ENCODE results near the gene MX1. TPM values are rescaled to one million over a fixed set of nuclear protein-coding genes. Genes with fewer than 3 reads are reported as not detected.
"Not testable (repeated sequence)": the region's sequence is repeated elsewhere in the genome, so short reads cannot be mapped to it uniquely, and the experiment has no call there.

MX1 gene
- total RNA-seq, 1 experiment from 2014 or later: 1.2 TPM

GRCh38 chr21:41418956-41419680 lies 6.9 kb upstream of the MX1 start:
- Histone ChIP-seq H3K36me3 (ENCODE audit: insufficient read depth, low read length, poor library complexity, severe bottlenecking) (no peaks in the 10 kb centered on the region), H3K27ac (ENCODE audit: low read depth, low read length, poor library complexity, severe bottlenecking) (no peak overlapping the region), H3K4me3 (ENCODE audit: low read depth, low read length, poor library complexity, severe bottlenecking) (no peak overlapping the region), H3K4me1 (ENCODE audit: insufficient read depth, low read length, poor library complexity, severe bottlenecking) (no peaks in the 10 kb centered on the region), H3K9me3 (ENCODE audit: low read depth, low read length, poor library complexity, severe bottlenecking) (no peaks in the 10 kb centered on the region), H3K27me3 (replicated peaks; ENCODE audit: insufficient read depth, low read depth, low read length, poor library complexity) (no peaks in the 10 kb centered on the region)
- ChIA-PET POLR2A (ENCODE audit: low non-redundant PET) (no interaction called here), CTCF (no interaction called here)
- DNase-seq (ENCODE audit: low spot score): no peak
- no TSS peak for BruUV-seq (replicated peaks)
- intact Hi-C loops (cut with micrococcal nuclease; ENCODE audit: unreplicated experiment): no loop called here
- TF ChIP-seq, protein P1, sequence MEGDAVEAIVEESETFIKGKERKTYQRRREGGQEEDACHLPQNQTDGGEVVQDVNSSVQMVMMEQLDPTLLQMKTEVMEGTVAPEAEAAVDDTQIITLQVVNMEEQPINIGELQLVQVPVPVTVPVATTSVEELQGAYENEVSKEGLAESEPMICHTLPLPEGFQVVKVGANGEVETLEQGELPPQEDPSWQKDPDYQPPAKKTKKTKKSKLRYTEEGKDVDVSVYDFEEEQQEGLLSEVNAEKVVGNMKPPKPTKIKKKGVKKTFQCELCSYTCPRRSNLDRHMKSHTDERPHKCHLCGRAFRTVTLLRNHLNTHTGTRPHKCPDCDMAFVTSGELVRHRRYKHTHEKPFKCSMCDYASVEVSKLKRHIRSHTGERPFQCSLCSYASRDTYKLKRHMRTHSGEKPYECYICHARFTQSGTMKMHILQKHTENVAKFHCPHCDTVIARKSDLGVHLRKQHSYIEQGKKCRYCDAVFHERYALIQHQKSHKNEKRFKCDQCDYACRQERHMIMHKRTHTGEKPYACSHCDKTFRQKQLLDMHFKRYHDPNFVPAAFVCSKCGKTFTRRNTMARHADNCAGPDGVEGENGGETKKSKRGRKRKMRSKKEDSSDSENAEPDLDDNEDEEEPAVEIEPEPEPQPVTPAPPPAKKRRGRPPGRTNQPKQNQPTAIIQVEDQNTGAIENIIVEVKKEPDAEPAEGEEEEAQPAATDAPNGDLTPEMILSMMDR (conservative IDR thresholded peaks at IDR 0.05; ENCODE audit: low read depth, low read length): no peak
- TF ChIP-seq EZH2 (IDR thresholded peaks at IDR 0.05; ENCODE audit: borderline replicate concordance, low read depth, low read length, poor library complexity, severe bottlenecking): no peak

GRCh38 chr21:41419921-41420862 lies 5.8 kb upstream of the MX1 start:
- Histone ChIP-seq H3K4me3 (ENCODE audit: low read depth, low read length, poor library complexity, severe bottlenecking) (peak overlapping the region; percentile 63), H3K36me3 (ENCODE audit: insufficient read depth, low read length, poor library complexity, severe bottlenecking) (no peaks in the 10 kb centered on the region), H3K4me1 (ENCODE audit: insufficient read depth, low read length, poor library complexity, severe bottlenecking) (no peaks in the 10 kb centered on the region), H3K27me3 (replicated peaks; ENCODE audit: insufficient read depth, low read depth, low read length, poor library complexity) (no peaks in the 10 kb centered on the region), H3K27ac (ENCODE audit: low read depth, low read length, poor library complexity, severe bottlenecking) (no peak overlapping the region), H3K9me3 (ENCODE audit: low read depth, low read length, poor library complexity, severe bottlenecking) (no peaks in the 10 kb centered on the region)
- ChIA-PET CTCF (no interaction called here), POLR2A (ENCODE audit: low non-redundant PET) (no interaction called here)
- peak; percentile 75 for DNase-seq (ENCODE audit: low spot score)
- TF ChIP-seq, protein P1 (conservative IDR thresholded peaks at IDR 0.05; ENCODE audit: low read depth, low read length): no peak
- no peak for TF ChIP-seq EZH2 (IDR thresholded peaks at IDR 0.05; ENCODE audit: borderline replicate concordance, low read depth, low read length, poor library complexity, severe bottlenecking)
- no TSS peak for BruUV-seq (replicated peaks)
- intact Hi-C loops (cut with micrococcal nuclease; ENCODE audit: unreplicated experiment): no loop called here

- H3K9me3 ChIP-seq (ENCODE audit: low read depth, low read length, poor library complexity, severe bottlenecking); H3K27me3 ChIP-seq (replicated peaks; ENCODE audit: insufficient read depth, low read depth, low read length, poor library complexity); BruUV-seq (replicated peaks); CTCF ChIA-PET; POLR2A ChIA-PET (ENCODE audit: low non-redundant PET); intact Hi-C loops (cut with micrococcal nuclease; ENCODE audit: unreplicated experiment); H3K36me3 ChIP-seq (ENCODE audit: insufficient read depth, low read length, poor library complexity, severe bottlenecking); H3K27ac ChIP-seq (ENCODE audit: low read depth, low read length, poor library complexity, severe bottlenecking); DNase-seq (ENCODE audit: low spot score); H3K4me1 ChIP-seq (ENCODE audit: insufficient read depth, low read length, poor library complexity, severe bottlenecking): not testable (repeated sequence)
- H3K4me3 ChIP-seq (ENCODE audit: low read depth, low read length, poor library complexity, severe bottlenecking): peak overlapping the region; percentile 63
Observed at GRCh38 chr21:41420998-41421397, 5.0 kb upstream of the MX1 start.
